ENCODE measurements around the gene TFIP11.

TFIP11 gene

GRCh38 chr22:26547837-26548236, 35.6 kb upstream of the TFIP11 start:
- Mint-ChIP-seq H3K4me3 (no peak overlapping the region), H3K36me3 (ENCODE audit: low read depth) (peaks cover 31% of the 10 kb centered on the region)

GRCh38 chr22:26547426-26547825, 35.2 kb upstream of the TFIP11 start:
- H3K4me1 Mint-ChIP-seq (ENCODE audit: low read depth) = peaks cover 51% of the 10 kb centered on the region
- peaks cover 3% of the 10 kb centered on the region for H3K9me3 Mint-ChIP-seq
- H3K4me3 Mint-ChIP-seq = no peak overlapping the region
- peaks cover 34% of the 10 kb centered on the region for H3K36me3 Mint-ChIP-seq (ENCODE audit: low read depth)
- H3K27ac Mint-ChIP-seq = peak overlapping the region; percentile 85
- H3K27me3 Mint-ChIP-seq = no peaks in the 10 kb centered on the region

More at GRCh38 chr22:26547837-26548236, 35.6 kb upstream of the TFIP11 start:
- Mint-ChIP-seq H3K27ac (peak overlapping the region; percentile 45), H3K9me3 (peaks cover 3% of the 10 kb centered on the region), H3K27me3 (no peaks in the 10 kb centered on the region), H3K4me1 (ENCODE audit: low read depth) (peaks cover 47% of the 10 kb centered on the region)

GRCh38 chr22:26546282-26546681, 34.0 kb upstream of the TFIP11 start:
- H3K9me3 Mint-ChIP-seq = peaks cover 3% of the 10 kb centered on the region
- H3K4me3 Mint-ChIP-seq = peak overlapping the region; percentile 49
- peaks cover 53% of the 10 kb centered on the region for H3K4me1 Mint-ChIP-seq (ENCODE audit: low read depth)
- H3K36me3 Mint-ChIP-seq (ENCODE audit: low read depth) = peaks cover 37% of the 10 kb centered on the region
- no peaks in the 10 kb centered on the region for H3K27me3 Mint-ChIP-seq
- H3K27ac Mint-ChIP-seq = peak overlapping the region; percentile 85

- Mint-ChIP-seq H3K4me3 (no peak overlapping the region), H3K9me3 (peaks cover 3% of the 10 kb centered on the region), H3K4me1 (ENCODE audit: low read depth) (peaks cover 53% of the 10 kb centered on the region), H3K27me3 (no peaks in the 10 kb centered on the region), H3K36me3 (ENCODE audit: low read depth) (peaks cover 37% of the 10 kb centered on the region), H3K27ac (peak overlapping the region; percentile 72)
Measured at GRCh38 chr22:26545827-26546226, 33.6 kb upstream of the TFIP11 start.

- Mint-ChIP-seq H3K27ac (peak overlapping the region; percentile 67), H3K27me3 (no peaks in the 10 kb centered on the region), H3K4me3 (no peak overlapping the region), H3K9me3 (peaks cover 3% of the 10 kb centered on the region), H3K36me3 (ENCODE audit: low read depth) (peaks cover 41% of the 10 kb centered on the region), H3K4me1 (ENCODE audit: low read depth) (peaks cover 53% of the 10 kb centered on the region)
Measured at GRCh38 chr22:26545385-26545784, 33.1 kb upstream of the TFIP11 start.

- Mint-ChIP-seq H3K4me1 (ENCODE audit: low read depth) (peaks cover 53% of the 10 kb centered on the region), H3K4me3 (no peak overlapping the region), H3K9me3 (peaks cover 3% of the 10 kb centered on the region), H3K36me3 (ENCODE audit: low read depth) (peaks cover 50% of the 10 kb centered on the region), H3K27me3 (no peaks in the 10 kb centered on the region), H3K27ac (peak overlapping the region; percentile 49)
Measured at GRCh38 chr22:26544489-26544888, 32.2 kb upstream of the TFIP11 start.

GRCh38 chr22:26542831-26543230, 30.6 kb upstream of the TFIP11 start:
- Mint-ChIP-seq H3K27ac (peak overlapping the region; percentile 37), H3K4me3 (no peak overlapping the region), H3K9me3 (peaks cover 3% of the 10 kb centered on the region), H3K27me3 (no peaks in the 10 kb centered on the region), H3K4me1 (ENCODE audit: low read depth) (peaks cover 50% of the 10 kb centered on the region), H3K36me3 (ENCODE audit: low read depth) (peaks cover 58% of the 10 kb centered on the region)

GRCh38 chr22:26541167-26541819, 29.0 kb upstream of the TFIP11 start:
- no peaks in the 10 kb centered on the region for H3K9me3 Mint-ChIP-seq
- H3K4me1 Mint-ChIP-seq (ENCODE audit: low read depth) = peaks cover 48% of the 10 kb centered on the region
- no peak overlapping the region for H3K4me3 Mint-ChIP-seq
- no peak overlapping the region for H3K27ac Mint-ChIP-seq
- peaks cover 56% of the 10 kb centered on the region for H3K36me3 Mint-ChIP-seq (ENCODE audit: low read depth)
- no peaks in the 10 kb centered on the region for H3K27me3 Mint-ChIP-seq

GRCh38 chr22:26540119-26540518, 27.8 kb upstream of the TFIP11 start:
- peak overlapping the region; percentile 58 for H3K27ac Mint-ChIP-seq
- no peaks in the 10 kb centered on the region for H3K27me3 Mint-ChIP-seq
- no peaks in the 10 kb centered on the region for H3K9me3 Mint-ChIP-seq
- no peak overlapping the region for H3K4me3 Mint-ChIP-seq
- peaks cover 51% of the 10 kb centered on the region for H3K4me1 Mint-ChIP-seq (ENCODE audit: low read depth)
- H3K36me3 Mint-ChIP-seq (ENCODE audit: low read depth) = peaks cover 59% of the 10 kb centered on the region

- Mint-ChIP-seq H3K4me1 (ENCODE audit: low read depth) (peaks cover 51% of the 10 kb centered on the region), H3K4me3 (no peak overlapping the region), H3K9me3 (no peaks in the 10 kb centered on the region), H3K36me3 (ENCODE audit: low read depth) (peaks cover 59% of the 10 kb centered on the region), H3K27me3 (no peaks in the 10 kb centered on the region), H3K27ac (peak overlapping the region; percentile 52)
Measured at GRCh38 chr22:26536762-26537134, 24.5 kb upstream of the TFIP11 start.

- peaks cover 65% of the 10 kb centered on the region for H3K36me3 Mint-ChIP-seq (ENCODE audit: low read depth)
- H3K9me3 Mint-ChIP-seq = no peaks in the 10 kb centered on the region
- peaks cover 51% of the 10 kb centered on the region for H3K4me1 Mint-ChIP-seq (ENCODE audit: low read depth)
- no peak overlapping the region for H3K4me3 Mint-ChIP-seq
- H3K27me3 Mint-ChIP-seq = no peaks in the 10 kb centered on the region
- H3K27ac Mint-ChIP-seq = peak overlapping the region; percentile 52
Measured at GRCh38 chr22:26536056-26536761, 23.9 kb upstream of the TFIP11 start.

GRCh38 chr22:26535603-26535908, 23.3 kb upstream of the TFIP11 start:
- H3K9me3 Mint-ChIP-seq = no peaks in the 10 kb centered on the region
- H3K27ac Mint-ChIP-seq = peak overlapping the region; percentile 65
- peak overlapping the region; percentile 28 for H3K4me3 Mint-ChIP-seq
- no peaks in the 10 kb centered on the region for H3K27me3 Mint-ChIP-seq
- peaks cover 66% of the 10 kb centered on the region for H3K36me3 Mint-ChIP-seq (ENCODE audit: low read depth)
- peaks cover 51% of the 10 kb centered on the region for H3K4me1 Mint-ChIP-seq (ENCODE audit: low read depth)

- Mint-ChIP-seq H3K4me1 (ENCODE audit: low read depth) (peaks cover 51% of the 10 kb centered on the region), H3K36me3 (ENCODE audit: low read depth) (peaks cover 65% of the 10 kb centered on the region), H3K9me3 (no peaks in the 10 kb centered on the region), H3K27me3 (no peaks in the 10 kb centered on the region), H3K4me3 (peak overlapping the region; percentile 28), H3K27ac (peak overlapping the region; percentile 65)
Measured at GRCh38 chr22:26534874-26535602, 22.8 kb upstream of the TFIP11 start.

- Mint-ChIP-seq H3K27me3 (no peaks in the 10 kb centered on the region), H3K4me3 (no peak overlapping the region), H3K36me3 (ENCODE audit: low read depth) (peaks cover 64% of the 10 kb centered on the region), H3K9me3 (no peaks in the 10 kb centered on the region), H3K4me1 (ENCODE audit: low read depth) (peaks cover 51% of the 10 kb centered on the region), H3K27ac (peak overlapping the region; percentile 68)
Measured at GRCh38 chr22:26534171-26534855, 22.0 kb upstream of the TFIP11 start.

GRCh38 chr22:26529345-26529744, 17.1 kb upstream of the TFIP11 start:
- no peak overlapping the region for H3K27ac Mint-ChIP-seq
- no peak overlapping the region for H3K4me3 Mint-ChIP-seq
- H3K9me3 Mint-ChIP-seq = no peaks in the 10 kb centered on the region
- H3K4me1 Mint-ChIP-seq (ENCODE audit: low read depth) = peaks cover 21% of the 10 kb centered on the region
- H3K27me3 Mint-ChIP-seq = no peaks in the 10 kb centered on the region
- H3K36me3 Mint-ChIP-seq (ENCODE audit: low read depth) = peaks cover 51% of the 10 kb centered on the region

All from stimulated activated naive CD8-positive, alpha-beta T cell treated with anti-CD3 and anti-CD28 coated beads, Interleukin-15, Interleukin-2, amounts not matched to agents 100 ng/mL and 50 ng/mL, for 24 hours (primary cell).